ENCODE measurements around the gene HSPB6. TPM values are rescaled to one million over a fixed set of nuclear protein-coding genes. Genes with fewer than 3 reads are reported as not detected.

The HSPB6 gene
- total and polyA plus RNA-seq, 4 donors: 2.7 to 17.7 (median 5.6) TPM

DNA sequence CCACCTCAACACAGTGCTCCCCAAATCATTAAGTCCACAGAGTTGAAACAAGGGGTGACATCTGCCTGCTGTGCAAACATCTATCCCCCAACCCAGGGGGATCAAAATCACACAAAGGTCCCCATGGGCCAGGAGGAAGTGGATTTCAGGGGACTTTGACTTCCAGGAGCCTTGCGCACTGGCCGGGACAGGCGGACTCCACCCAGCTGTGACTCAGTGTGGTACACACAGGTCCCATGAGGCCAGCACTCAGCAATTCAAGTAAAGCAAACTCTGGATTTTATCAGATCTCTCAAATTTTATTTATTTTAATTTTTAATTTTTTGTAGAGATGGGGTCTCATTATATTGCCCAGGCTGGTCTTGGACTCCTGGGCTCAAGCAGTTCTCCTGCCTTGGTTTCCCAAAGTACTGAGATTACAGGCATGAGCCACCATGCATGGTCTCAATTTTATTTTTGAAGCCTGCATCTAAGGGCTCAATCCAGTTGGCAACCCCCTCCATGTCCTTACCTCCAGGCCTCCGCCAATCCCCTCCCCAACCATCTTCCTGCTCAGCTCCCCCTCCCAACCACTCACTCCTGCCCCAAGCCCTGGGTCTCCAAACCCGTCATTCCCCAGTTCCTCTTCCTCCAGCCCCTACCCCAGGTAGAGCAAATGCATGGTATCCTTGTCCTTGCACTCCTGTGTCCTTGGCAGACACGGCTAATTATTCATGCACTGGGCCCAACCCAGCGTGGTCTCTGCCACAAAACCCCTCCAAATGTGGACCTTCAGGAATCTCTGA, 36.7 kb upstream of the HSPB6 start:
- Histone ChIP-seq H3K4me1 (ENCODE audit: control insufficient read depth in 4 of 4, insufficient read depth in 4 of 4, low read length in 3 of 4) (peaks cover 0 to 4% (median 2%) of the 10 kb centered on the region in 4 donors), H3K4me3 (ENCODE audit: low read depth in 1 of 3, low read length in 3 of 3) (no peak overlapping the region), H3K9me3 (ENCODE audit: control insufficient read depth in 4 of 4, low read length in 3 of 4) (no peaks in the 10 kb centered on the region), H3K36me3 (ENCODE audit: control insufficient read depth in 4 of 4, insufficient read depth in 3 of 4, low read depth in 1 of 4, low read length in 3 of 4) (no peaks in the 10 kb centered on the region), H3K27ac (ENCODE audit: low read depth in 1 of 2, low read length in 2 of 2) (no peak overlapping the region), H3K9ac (ENCODE audit: low read depth in 1 of 2, low read length in 2 of 2) (no peak overlapping the region), H3K27me3 (ENCODE audit: control insufficient read depth in 4 of 4, insufficient read depth in 4 of 4, low read length in 3 of 4) (no peaks in the 10 kb centered on the region)
- TF ChIP-seq, protein P1, sequence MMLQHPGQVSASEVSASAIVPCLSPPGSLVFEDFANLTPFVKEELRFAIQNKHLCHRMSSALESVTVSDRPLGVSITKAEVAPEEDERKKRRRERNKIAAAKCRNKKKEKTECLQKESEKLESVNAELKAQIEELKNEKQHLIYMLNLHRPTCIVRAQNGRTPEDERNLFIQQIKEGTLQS (IDR thresholded peaks at IDR 0.05): no peak
- TF ChIP-seq YY1 (IDR thresholded peaks at IDR 0.05): no peak
- TF ChIP-seq REST (IDR thresholded peaks at IDR 0.05): no peak
- TF ChIP-seq JUND (IDR thresholded peaks at IDR 0.05): no peak
- TF ChIP-seq, protein P2, sequence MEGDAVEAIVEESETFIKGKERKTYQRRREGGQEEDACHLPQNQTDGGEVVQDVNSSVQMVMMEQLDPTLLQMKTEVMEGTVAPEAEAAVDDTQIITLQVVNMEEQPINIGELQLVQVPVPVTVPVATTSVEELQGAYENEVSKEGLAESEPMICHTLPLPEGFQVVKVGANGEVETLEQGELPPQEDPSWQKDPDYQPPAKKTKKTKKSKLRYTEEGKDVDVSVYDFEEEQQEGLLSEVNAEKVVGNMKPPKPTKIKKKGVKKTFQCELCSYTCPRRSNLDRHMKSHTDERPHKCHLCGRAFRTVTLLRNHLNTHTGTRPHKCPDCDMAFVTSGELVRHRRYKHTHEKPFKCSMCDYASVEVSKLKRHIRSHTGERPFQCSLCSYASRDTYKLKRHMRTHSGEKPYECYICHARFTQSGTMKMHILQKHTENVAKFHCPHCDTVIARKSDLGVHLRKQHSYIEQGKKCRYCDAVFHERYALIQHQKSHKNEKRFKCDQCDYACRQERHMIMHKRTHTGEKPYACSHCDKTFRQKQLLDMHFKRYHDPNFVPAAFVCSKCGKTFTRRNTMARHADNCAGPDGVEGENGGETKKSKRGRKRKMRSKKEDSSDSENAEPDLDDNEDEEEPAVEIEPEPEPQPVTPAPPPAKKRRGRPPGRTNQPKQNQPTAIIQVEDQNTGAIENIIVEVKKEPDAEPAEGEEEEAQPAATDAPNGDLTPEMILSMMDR (IDR thresholded peaks at IDR 0.05; ENCODE audit: low read depth, low read length, missing input control): no peak
- TF ChIP-seq FOXA1 (IDR thresholded peaks at IDR 0.05): no peak
- no peak for TF ChIP-seq ZBTB33 (IDR thresholded peaks at IDR 0.05)
- TF ChIP-seq FOXA2 (IDR thresholded peaks at IDR 0.05): no peak
- TF ChIP-seq RXRA (IDR thresholded peaks at IDR 0.05): no peak
- no peak for TF ChIP-seq NR2F2 (IDR thresholded peaks at IDR 0.05)
- TF ChIP-seq RAD21 (IDR thresholded peaks at IDR 0.05): no peak
- DNase-seq (ENCODE audit: low spot score): no peak
- WGBS: 86% methylated on average over 7 of the region's 7 CpGs

- Histone ChIP-seq H3K36me3 (ENCODE audit: control insufficient read depth in 4 of 4, insufficient read depth in 3 of 4, low read depth in 1 of 4, low read length in 3 of 4) (no peaks in the 10 kb centered on the region), H3K9ac (ENCODE audit: low read depth in 1 of 2, low read length in 2 of 2) (no peak overlapping the region), H3K4me3 (ENCODE audit: low read depth in 1 of 3, low read length in 3 of 3) (no peak overlapping the region), H3K27ac (ENCODE audit: low read depth in 1 of 2, low read length in 2 of 2) (no peak overlapping the region), H3K4me1 (ENCODE audit: control insufficient read depth in 4 of 4, insufficient read depth in 4 of 4, low read length in 3 of 4) (peaks cover 0 to 4% (median 2%) of the 10 kb centered on the region in 4 donors), H3K9me3 (ENCODE audit: control insufficient read depth in 4 of 4, low read length in 3 of 4) (no peaks in the 10 kb centered on the region), H3K27me3 (ENCODE audit: control insufficient read depth in 4 of 4, insufficient read depth in 4 of 4, low read length in 3 of 4) (no peaks in the 10 kb centered on the region)
- DNase-seq (ENCODE audit: low spot score): no peak
- 84% methylated on average over 8 of the region's 8 CpGs for WGBS
- TF ChIP-seq REST (IDR thresholded peaks at IDR 0.05) (no peak), FOXA1 (IDR thresholded peaks at IDR 0.05) (no peak)
Observed at GRCh38 chr19:35792888-35793287, 36.1 kb upstream of the HSPB6 start.
